ENCODE results near the gene OGT.

GRCh38 chrX:71617742-71618141 lies 84.8 kb downstream of the OGT start:
- no peak for TF ChIP-seq CTCF (IDR thresholded peaks at IDR 0.05)
- no peak for TF ChIP-seq ZFP36 (IDR thresholded peaks at IDR 0.05; ENCODE audit: borderline replicate concordance, partially characterized antibody)
- no peak for TF ChIP-seq POLR2A (IDR thresholded peaks at IDR 0.05; ENCODE audit: low read length)
- no peak for TF ChIP-seq RNF2 (IDR thresholded peaks at IDR 0.05; ENCODE audit: borderline replicate concordance, low read depth)
- no peak for TF ChIP-seq HDAC2 (IDR thresholded peaks at IDR 0.05)
- no peak for TF ChIP-seq FOSL2 (IDR thresholded peaks at IDR 0.05)
- no peak for TF ChIP-seq FOSL2 (CRISPR knock-in tag; IDR thresholded peaks at IDR 0.05)

Measured in A549 (cell line).